HG03039 (cell line): ENCODE data around the gene IGSF21.

ENCODE experiments used
- ATAC-seq: cut with Tn5 transposase; IDR thresholded peaks from one replicate; pipeline ENCODE4 v1.9.1; 2021; ENCODE audit warnings: mild to moderate bottlenecking, moderate library complexity; ENCODE audit not compliant: unreplicated experiment

Gene IGSF21

DNA sequence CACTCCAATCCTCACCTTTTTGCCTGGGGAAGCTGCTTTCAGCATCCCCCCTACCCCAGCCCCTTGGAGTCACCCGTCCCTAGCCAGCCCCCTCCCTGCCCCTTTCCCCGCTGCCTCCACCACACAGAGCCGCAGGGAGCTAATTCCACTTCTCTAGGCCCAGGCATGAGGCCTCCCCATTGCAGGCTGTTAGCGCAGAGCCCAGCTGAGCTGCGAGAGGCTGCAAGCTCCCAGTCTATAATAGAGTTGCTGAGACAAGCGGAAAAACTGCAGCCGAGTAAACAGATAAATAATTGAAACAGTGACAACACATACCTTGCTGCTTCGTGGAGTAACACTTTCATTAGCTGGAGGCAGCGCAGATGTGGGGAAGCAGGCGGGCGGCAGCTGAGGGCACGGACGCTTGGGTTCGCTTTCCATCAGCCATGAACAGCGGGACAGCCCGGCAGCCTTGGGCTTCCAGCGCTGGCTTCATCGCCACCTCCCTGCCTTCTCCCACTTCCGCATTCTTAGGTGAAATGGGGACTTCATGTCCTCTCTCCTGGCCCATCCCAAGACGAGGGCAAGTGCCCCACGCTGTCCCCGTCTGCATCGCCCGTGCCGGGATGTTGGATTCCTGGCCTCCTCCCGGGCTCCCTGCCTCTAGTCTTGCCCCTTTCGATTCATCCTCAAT is 183.3 kb downstream of the IGSF21 start:
- ATAC-seq: no peak

DNA sequence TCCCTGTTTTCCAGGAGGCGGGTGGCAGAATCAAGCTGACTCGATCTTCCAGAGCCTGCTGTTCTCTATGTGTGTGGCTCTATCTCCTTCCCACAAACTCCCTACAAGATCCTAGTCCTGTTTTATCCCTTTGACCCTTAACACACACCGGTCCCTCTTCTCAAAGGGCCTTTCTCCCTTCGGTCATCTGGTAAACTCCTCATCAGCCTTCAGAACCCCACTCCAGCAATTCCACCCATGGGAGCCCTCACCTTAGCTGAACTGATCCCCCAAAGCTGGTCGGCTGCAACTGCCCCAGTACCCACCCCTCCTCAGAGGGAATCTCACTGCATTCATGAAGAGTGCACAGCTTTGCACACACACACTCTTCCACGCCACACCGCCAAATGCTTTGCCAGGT is 184.9 kb downstream of the IGSF21 start:
- ATAC-seq: no peak

DNA sequence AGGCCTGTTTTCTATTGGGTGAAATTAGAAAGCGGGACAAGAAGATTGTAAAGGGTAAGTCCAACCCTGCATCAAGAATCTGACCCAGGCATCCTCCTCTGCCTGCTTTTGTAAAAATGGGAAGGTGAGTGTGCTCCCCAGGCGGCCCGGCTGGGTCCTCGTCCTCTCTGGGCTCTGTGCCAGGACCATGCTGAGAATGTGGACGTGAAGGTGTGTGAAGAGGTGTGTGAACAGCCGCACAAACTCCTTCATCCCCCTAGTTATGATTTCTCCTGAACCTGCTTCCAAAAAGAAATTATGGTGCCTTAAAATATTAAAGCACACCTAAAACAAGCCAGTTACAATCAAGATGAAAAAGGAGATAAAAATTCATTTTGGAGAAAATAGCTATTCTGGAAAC is 185.7 kb downstream of the IGSF21 start:
- ATAC-seq: no peak

- ATAC-seq: no peak
Measured at GRCh38 chr1:18294437-18295176, 187.0 kb downstream of the IGSF21 start.

- no peak for ATAC-seq
Measured at GRCh38 chr1:18297896-18298648, 190.5 kb downstream of the IGSF21 start.

- no peak for ATAC-seq
Measured at GRCh38 chr1:18299441-18300338, 192.1 kb downstream of the IGSF21 start.

DNA sequence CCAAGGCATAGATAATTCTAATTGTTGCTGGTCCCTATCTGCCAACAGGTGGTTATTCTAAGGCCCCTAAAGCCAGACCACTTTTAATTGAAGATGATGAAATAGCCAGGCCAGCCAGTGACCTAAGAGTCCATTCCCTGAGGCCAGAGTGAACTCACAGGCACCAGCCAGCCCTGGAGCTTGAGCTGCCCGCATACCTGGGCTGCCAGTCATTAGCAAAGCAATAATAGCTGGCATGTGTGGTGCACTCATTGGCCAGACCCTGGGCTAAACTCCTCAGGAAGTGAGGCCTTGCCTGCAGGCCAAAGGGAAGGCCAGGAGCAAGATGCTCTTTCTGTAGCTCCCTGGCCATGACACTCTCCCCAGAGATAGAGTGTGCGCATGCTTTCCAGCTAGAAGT is 192.8 kb downstream of the IGSF21 start:
- ATAC-seq: no peak

GRCh38 chr1:18302788-18303413 is 195.3 kb downstream of the IGSF21 start:
- no peak for ATAC-seq

GRCh38 chr1:18304151-18304869 is 196.7 kb downstream of the IGSF21 start:
- ATAC-seq: no peak

DNA sequence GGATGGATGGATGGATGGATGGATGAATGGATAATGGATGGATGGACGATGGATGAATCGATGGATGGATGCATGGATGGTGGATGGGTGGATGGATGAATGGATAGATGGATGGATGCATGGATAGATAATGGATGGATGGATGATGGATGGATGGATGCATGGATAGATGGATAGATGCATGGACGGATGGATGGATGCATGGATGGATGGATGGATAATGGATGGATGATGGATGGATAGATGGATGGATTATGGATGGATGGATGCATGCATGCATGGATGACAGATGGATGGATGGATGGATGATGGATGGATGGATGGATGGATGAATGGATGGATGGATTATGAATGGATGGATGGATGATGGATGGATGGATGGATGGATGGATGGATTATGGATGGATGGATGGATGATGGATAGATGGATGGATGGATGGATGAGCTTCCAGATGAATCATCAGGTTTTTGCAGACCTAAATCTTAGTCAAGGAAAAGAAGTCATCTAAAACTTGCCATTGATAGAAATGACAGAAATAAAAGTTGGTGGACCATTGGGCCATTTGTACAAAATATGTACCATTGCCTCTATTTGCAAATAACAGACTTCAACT is 197.7 kb downstream of the IGSF21 start:
- ATAC-seq: no peak

GRCh38 chr1:18307329-18307898 is 199.8 kb downstream of the IGSF21 start:
- ATAC-seq: no peak

DNA sequence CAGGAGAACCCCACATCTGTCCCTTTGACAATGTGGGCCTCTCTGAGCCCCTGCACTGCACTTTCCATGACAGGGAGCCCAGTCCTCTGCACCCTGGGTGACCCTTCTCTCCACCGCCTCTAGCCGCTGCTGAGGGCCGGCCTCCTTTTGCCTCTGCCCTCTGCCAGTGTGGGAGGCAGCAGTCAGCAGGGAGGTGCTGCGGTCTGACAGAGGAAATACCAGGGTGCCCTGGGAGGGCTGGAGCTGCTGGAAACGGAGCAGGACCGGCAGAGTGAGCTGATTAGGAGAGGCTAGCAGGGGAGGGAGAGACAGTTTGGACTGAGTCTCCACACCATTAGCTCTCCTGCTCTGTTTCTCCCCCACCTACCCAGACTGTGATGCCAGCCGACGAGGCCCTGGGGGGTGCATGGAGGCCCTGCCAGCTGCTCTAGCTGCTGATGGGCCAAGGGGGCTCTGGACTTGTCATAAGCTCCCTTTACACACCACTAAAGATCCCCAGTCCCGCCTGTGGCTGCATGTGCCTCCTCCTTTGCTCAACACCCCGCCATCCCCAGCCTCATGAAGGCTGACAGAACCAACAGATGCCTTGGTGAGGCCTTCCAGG is 202.1 kb downstream of the IGSF21 start:
- ATAC-seq: no peak

DNA sequence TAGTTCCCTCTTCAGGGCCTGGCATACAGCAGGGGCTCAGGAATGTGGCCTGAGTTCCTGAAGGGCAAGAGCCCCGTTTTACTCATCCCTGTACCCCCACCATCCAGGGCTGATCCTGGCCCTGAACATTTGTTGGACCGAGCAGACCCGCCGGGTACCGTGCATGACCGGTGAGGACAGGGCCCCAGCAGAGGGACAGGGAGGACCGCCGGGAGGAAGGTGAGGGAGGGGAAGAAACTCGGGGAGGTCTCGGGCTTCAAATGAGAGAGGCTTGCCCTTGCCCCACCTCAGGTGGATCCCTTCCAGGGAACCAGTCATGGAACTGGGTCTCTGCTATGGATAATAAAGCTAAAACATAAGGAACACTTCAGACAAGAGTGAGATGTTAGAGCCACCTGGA is 205.4 kb downstream of the IGSF21 start:
- no peak for ATAC-seq

DNA sequence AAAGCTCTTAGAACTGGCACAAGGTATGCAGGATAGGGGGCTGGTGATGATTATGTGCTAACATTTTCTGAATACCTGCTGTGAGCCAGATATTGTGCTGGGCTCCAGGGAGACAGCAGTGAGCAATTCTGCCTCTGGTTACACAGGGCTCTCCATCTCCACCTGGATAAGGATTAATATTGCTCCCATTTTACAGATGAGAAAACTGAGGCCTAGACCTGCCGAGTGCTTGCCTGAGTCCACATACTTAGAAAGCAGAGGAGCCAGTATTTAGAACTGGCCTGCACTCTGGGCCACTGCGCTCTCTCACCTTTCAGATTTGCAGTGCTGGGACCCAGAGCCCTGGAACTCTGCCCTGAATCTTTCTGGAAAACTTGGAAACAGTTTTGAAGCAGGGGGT is 205.9 kb downstream of the IGSF21 start:
- ATAC-seq: no peak

- no peak for ATAC-seq
Measured at GRCh38 chr1:18314399-18314798, 206.8 kb downstream of the IGSF21 start.

DNA sequence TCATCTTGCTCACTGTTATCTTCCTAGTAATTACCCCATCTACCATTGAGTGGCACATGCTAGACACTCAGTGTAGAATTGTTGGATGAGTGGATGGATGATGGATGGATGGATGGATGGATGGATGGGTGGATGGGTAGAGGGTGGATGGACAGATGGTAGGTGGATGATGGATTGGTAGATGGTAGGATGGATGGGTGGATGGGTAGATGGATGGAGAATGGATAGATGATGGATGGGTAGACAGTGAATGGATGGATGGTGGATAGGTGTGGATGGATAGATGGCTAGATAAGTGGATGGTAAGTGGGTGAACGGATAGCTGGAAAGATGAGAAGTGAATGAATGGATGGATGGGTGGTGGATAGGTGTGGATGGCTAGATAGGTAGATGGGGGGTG is 207.9 kb downstream of the IGSF21 start:
- ATAC-seq: no peak

- no peak for ATAC-seq
Measured at GRCh38 chr1:18316764-18317163, 209.2 kb downstream of the IGSF21 start.

- ATAC-seq: no peak
Measured at GRCh38 chr1:18319099-18319498, 211.5 kb downstream of the IGSF21 start.

- ATAC-seq: no peak
Measured at GRCh38 chr1:18320051-18320450, 212.5 kb downstream of the IGSF21 start.
